Measurements from ENCODE around the gene EIF4B. TPM values are rescaled to one million over a fixed set of nuclear protein-coding genes. Genes with fewer than 3 reads are reported as not detected.

EIF4B gene
- polyA plus RNA-seq, 1 donor (not counting 4 experiments of a cell fraction or from before 2014, with no cell fraction given): 422 TPM

- Histone ChIP-seq H2AFZ (ENCODE audit: control insufficient read depth, low read length) (no peak overlapping the region), H3K27ac (ENCODE audit: control insufficient read depth, insufficient read depth, low read length) (no peak overlapping the region), H3K79me2 (ENCODE audit: control insufficient read depth, insufficient read depth, low read length) (peaks cover 31% of the 10 kb centered on the region), H3K27me3 (ENCODE audit: control insufficient read depth, extremely low read depth, insufficient read depth, low read length) (no peaks in the 10 kb centered on the region), H3K9me1 (ENCODE audit: control insufficient read depth, extremely low read depth, insufficient read depth, low read length) (no peaks in the 10 kb centered on the region), H3K9ac (ENCODE audit: control insufficient read depth, extremely low read depth, insufficient read depth, low read length) (no peak overlapping the region), H3K9me3 (ENCODE audit: control insufficient read depth, low read depth, low read length) (no peaks in the 10 kb centered on the region), H3K4me2 (ENCODE audit: control insufficient read depth, extremely low read depth, insufficient read depth, low read depth, low read length) (peak overlapping the region; percentile 63), H3K4me3 (ENCODE audit: control insufficient read depth in 2 of 3, extremely low read depth in 1 of 3, insufficient read depth in 2 of 3, low read depth in 1 of 3, low read length in 3 of 3) (no peak overlapping the region), H3K36me3 (ENCODE audit: control insufficient read depth in 2 of 2, extremely low read depth in 1 of 2, insufficient read depth in 2 of 2, low read length in 2 of 2) (peaks cover 0 to 11% of the 10 kb centered on the region in 2 experiments), H4K20me1 (ENCODE audit: control insufficient read depth, extremely low read depth, insufficient read depth, low read length) (peaks cover 4% of the 10 kb centered on the region), H3K4me1 (ENCODE audit: control insufficient read depth, extremely low read depth, insufficient read depth, low read length) (peaks cover 30% of the 10 kb centered on the region)
- dilution Hi-C loops (cut with MboI; ENCODE audit: extremely low pct_ligation_motif_present, low sequenced_read_pairs): no loop called here
- FAIRE-seq (no peak), DNase-seq (ENCODE audit: low read depth, low spot score) (no peak)
- TF ChIP-seq EZH2 (IDR thresholded peaks at IDR 0.05; ENCODE audit: low read length): no peak
- TF ChIP-seq, protein P1, sequence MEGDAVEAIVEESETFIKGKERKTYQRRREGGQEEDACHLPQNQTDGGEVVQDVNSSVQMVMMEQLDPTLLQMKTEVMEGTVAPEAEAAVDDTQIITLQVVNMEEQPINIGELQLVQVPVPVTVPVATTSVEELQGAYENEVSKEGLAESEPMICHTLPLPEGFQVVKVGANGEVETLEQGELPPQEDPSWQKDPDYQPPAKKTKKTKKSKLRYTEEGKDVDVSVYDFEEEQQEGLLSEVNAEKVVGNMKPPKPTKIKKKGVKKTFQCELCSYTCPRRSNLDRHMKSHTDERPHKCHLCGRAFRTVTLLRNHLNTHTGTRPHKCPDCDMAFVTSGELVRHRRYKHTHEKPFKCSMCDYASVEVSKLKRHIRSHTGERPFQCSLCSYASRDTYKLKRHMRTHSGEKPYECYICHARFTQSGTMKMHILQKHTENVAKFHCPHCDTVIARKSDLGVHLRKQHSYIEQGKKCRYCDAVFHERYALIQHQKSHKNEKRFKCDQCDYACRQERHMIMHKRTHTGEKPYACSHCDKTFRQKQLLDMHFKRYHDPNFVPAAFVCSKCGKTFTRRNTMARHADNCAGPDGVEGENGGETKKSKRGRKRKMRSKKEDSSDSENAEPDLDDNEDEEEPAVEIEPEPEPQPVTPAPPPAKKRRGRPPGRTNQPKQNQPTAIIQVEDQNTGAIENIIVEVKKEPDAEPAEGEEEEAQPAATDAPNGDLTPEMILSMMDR (optimal IDR thresholded peaks at IDR 0.05 in 1 of 3, IDR thresholded peaks at IDR 0.05 in 1 of 3, conservative IDR thresholded peaks at IDR 0.05 in 1 of 3; ENCODE audit: extremely low read depth in 1 of 3, insufficient read depth in 2 of 3, low read length in 3 of 3): no peak
Observed at GRCh38 chr12:53004178-53004577, 2.1 kb upstream of the EIF4B start.

- no peak overlapping the region for H3K9ac ChIP-seq (ENCODE audit: control insufficient read depth, extremely low read depth, insufficient read depth, low read length)
- H4K20me1 ChIP-seq (ENCODE audit: control insufficient read depth, extremely low read depth, insufficient read depth, low read length): peaks cover 4% of the 10 kb centered on the region
- DNase-seq (ENCODE audit: low read depth, low spot score): no peak
- no peak overlapping the region for H2AFZ ChIP-seq (ENCODE audit: control insufficient read depth, low read length)
- H3K79me2 ChIP-seq (ENCODE audit: control insufficient read depth, insufficient read depth, low read length): peaks cover 35% of the 10 kb centered on the region
- H3K27ac ChIP-seq (ENCODE audit: control insufficient read depth, insufficient read depth, low read length): no peak overlapping the region
- dilution Hi-C loops (cut with MboI; ENCODE audit: extremely low pct_ligation_motif_present, low sequenced_read_pairs): no loop called here
- TF ChIP-seq, protein P1 (optimal IDR thresholded peaks at IDR 0.05 in 1 of 3, IDR thresholded peaks at IDR 0.05 in 1 of 3, conservative IDR thresholded peaks at IDR 0.05 in 1 of 3; ENCODE audit: extremely low read depth in 1 of 3, insufficient read depth in 2 of 3, low read length in 3 of 3): no peak
- no peak for TF ChIP-seq EZH2 (IDR thresholded peaks at IDR 0.05; ENCODE audit: low read length)
- no peaks in the 10 kb centered on the region for H3K27me3 ChIP-seq (ENCODE audit: control insufficient read depth, extremely low read depth, insufficient read depth, low read length)
- no peaks in the 10 kb centered on the region for H3K9me1 ChIP-seq (ENCODE audit: control insufficient read depth, extremely low read depth, insufficient read depth, low read length)
- H3K9me3 ChIP-seq (ENCODE audit: control insufficient read depth, low read depth, low read length): no peaks in the 10 kb centered on the region
- H3K36me3 ChIP-seq (ENCODE audit: control insufficient read depth in 2 of 2, extremely low read depth in 1 of 2, insufficient read depth in 2 of 2, low read length in 2 of 2): peaks cover 0 to 13% of the 10 kb centered on the region in 2 experiments
- peak overlapping the region; percentile 63 for H3K4me2 ChIP-seq (ENCODE audit: control insufficient read depth, extremely low read depth, insufficient read depth, low read depth, low read length)
- peaks cover 34% of the 10 kb centered on the region for H3K4me1 ChIP-seq (ENCODE audit: control insufficient read depth, extremely low read depth, insufficient read depth, low read length)
- no peak for FAIRE-seq
- H3K4me3 ChIP-seq (ENCODE audit: control insufficient read depth in 2 of 3, extremely low read depth in 1 of 3, insufficient read depth in 2 of 3, low read depth in 1 of 3, low read length in 3 of 3): peak overlapping the region in 1 of 3 experiments; percentile 78
Observed at GRCh38 chr12:53004582-53004981, 1.7 kb upstream of the EIF4B start.
